Activated T-cell treated with anti-CD3 and anti-CD28 coated beads, Interleukin-2, amount 50 U/mL, for 72 hours (primary cell): ENCODE data around the gene CTNS. TPM values are rescaled to one million over a fixed set of nuclear protein-coding genes. Genes with fewer than 3 reads are reported as not detected.

ENCODE experiments used
- ATAC-seq, 2 donors: fragments of 150-1000 bp; cut with Tn5 transposase; replicated peaks in 1 of 2; 2 replicates each; pipeline ENCODE4 v1.10.0; 2021; ENCODE audit warnings: moderate library complexity in 2 of 2, mild to moderate bottlenecking in 1 of 2
- DNase-seq, 2 donors: peaks; one replicate each; pipeline ENCODE4 v3.0.0; 2021 to 2022; ENCODE audit warnings: mixed read lengths in 1 of 2
- H3K27ac Mint-ChIP-seq: one replicate; pipeline ENCODE4 v1.8.0; 2022; ENCODE audit warnings: mild to moderate bottlenecking, moderate library complexity, mixed read lengths
- H3K27me3 Mint-ChIP-seq: one replicate; pipeline ENCODE4 v1.8.0; 2022; ENCODE audit warnings: low read depth, mixed read lengths
- H3K36me3 Mint-ChIP-seq, 2 donors: one replicate each; pipeline ENCODE4 v1.8.0; 2022; ENCODE audit warnings: mixed read lengths in 2 of 2, mild to moderate bottlenecking in 1 of 2; ENCODE audit not compliant: insufficient read depth in 2 of 2
- H3K4me1 Mint-ChIP-seq: one replicate; pipeline ENCODE4 v1.8.0; 2022; ENCODE audit warnings: low read depth, mixed read lengths
- H3K4me3 Mint-ChIP-seq, 2 donors: one replicate each; pipeline ENCODE4 v1.8.0; 2022; ENCODE audit warnings: mild to moderate bottlenecking in 2 of 2, mixed read lengths in 2 of 2, moderate library complexity in 2 of 2
- H3K9me3 Mint-ChIP-seq, 2 donors: one replicate each; pipeline ENCODE4 v1.8.0; 2022; ENCODE audit warnings: mixed read lengths in 2 of 2
- total RNA-seq, 2 donors: library from RNA; stranded (reverse); gene quantifications; one replicate each; pipeline ENCODE4 v1.2.3, GENCODE V29; 2022

CTNS gene
- total RNA-seq, 2 donors from 2014 or later: 10.5 to 12.1 TPM

DNA sequence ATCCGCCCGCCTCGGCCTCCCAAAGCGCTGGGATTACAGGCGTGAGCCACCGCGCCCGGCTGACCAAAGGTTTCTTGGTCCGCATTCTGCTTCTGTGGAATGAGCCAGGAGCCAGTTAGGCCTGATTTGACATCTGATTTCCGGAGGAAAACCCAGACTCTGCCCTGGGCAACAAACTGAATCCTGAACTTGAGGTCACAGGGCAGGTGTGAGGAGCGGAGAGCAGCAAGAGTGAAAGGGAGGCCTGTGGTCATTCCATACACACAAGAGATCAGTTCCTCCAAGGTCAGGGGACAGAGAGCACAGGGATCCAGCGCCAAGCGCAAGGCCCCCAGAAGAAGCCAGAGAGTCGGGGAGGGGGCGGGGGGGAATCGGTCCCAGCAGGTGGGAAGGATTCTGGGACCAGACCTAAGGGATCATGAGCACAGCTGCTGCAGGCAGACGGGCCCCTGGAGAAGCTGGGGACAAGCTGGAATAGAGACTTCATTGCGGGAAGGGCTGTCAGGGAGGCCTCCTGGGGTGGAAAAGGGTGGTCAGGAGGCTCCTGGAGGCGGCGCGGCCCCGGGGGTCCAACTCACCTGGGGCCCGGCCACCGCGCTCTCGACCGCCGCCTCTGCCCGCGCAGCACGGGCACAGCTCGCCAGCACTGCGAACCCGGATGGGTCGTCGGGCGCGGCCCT is 946 bp upstream of the CTNS start:
- H3K27ac Mint-ChIP-seq: peak overlapping the region; percentile 46
- no peaks in the 10 kb centered on the region for H3K9me3 Mint-ChIP-seq
- H3K4me3 Mint-ChIP-seq: peak overlapping the region; percentile 95 to 98
- ATAC-seq (no peak), DNase-seq (no peak)
- H3K36me3 Mint-ChIP-seq: no peaks in the 10 kb centered on the region
- H3K27me3 Mint-ChIP-seq: no peaks in the 10 kb centered on the region
- peaks cover 44% of the 10 kb centered on the region for H3K4me1 Mint-ChIP-seq

DNA sequence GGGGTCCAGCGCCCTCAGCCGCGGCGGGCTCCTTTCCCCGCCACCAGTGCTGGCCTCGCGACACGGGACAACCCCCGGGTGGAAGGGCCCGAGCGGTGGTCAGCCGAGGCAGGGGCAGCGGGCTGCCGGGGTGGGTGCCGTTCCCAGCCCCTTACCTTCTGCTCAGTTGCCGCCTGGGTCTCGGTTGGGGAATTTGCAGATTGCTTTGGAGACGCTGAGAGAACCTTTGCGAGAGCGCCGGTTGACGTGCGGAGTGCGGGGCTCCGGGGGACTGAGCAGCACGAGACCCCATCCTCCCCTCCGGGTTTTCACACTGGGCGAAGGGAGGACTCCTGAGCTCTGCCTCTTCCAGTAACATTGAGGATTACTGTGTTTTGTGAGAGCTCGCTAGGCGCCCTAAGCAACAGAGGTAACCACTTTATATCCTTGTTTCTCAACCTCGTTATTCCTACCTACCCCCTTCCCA is 381 bp downstream of the CTNS start:
- peaks cover 56% of the 10 kb centered on the region for H3K4me1 Mint-ChIP-seq
- peak overlapping the region; percentile 91 for H3K27ac Mint-ChIP-seq
- H3K9me3 Mint-ChIP-seq: no peaks in the 10 kb centered on the region
- DNase-seq (no peak), ATAC-seq (no peak)
- H3K27me3 Mint-ChIP-seq: no peaks in the 10 kb centered on the region
- peaks cover 0 to 2% of the 10 kb centered on the region in 2 donors for H3K36me3 Mint-ChIP-seq
- peak overlapping the region; percentile 95 to 98 for H3K4me3 Mint-ChIP-seq

DNA sequence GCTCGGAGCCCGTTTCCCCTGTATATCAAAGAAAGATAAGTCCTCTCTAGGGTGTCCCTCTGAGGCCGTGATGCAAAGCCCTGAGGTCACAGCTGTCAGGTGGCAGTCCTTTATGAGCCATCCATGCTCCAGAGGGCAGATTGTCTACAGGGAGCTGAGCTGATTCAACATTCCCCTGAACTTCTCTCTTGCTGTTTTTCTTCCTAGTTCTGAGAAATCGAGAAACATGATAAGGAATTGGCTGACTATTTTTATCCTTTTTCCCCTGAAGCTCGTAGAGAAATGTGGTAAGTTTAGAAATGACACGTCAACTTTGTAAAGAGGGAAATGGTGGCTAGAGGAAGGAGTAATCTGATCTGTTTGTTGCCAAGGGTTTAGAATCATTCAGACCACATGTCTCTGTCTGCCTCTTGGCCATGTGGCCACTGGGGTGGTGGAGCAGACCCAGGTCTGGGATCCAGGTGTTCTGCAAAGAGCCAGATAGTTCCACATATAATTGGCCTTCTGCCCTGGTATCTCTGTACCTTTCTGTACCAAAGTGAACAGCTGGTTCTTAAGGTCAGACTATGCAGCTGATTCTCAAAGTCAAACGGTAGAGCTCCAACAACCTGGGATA is 3.5 kb downstream of the CTNS start:
- peak overlapping the region; percentile 57 to 61 for H3K4me3 Mint-ChIP-seq
- H3K36me3 Mint-ChIP-seq: peaks cover under 1 to 2% of the 10 kb centered on the region in 2 donors
- ATAC-seq (peak; percentile 34 to 35), DNase-seq (peak; percentile 38 to 54)
- peaks cover 67% of the 10 kb centered on the region for H3K4me1 Mint-ChIP-seq
- H3K9me3 Mint-ChIP-seq: no peaks in the 10 kb centered on the region
- H3K27me3 Mint-ChIP-seq: no peaks in the 10 kb centered on the region
- H3K27ac Mint-ChIP-seq: peak overlapping the region; percentile 82

DNA sequence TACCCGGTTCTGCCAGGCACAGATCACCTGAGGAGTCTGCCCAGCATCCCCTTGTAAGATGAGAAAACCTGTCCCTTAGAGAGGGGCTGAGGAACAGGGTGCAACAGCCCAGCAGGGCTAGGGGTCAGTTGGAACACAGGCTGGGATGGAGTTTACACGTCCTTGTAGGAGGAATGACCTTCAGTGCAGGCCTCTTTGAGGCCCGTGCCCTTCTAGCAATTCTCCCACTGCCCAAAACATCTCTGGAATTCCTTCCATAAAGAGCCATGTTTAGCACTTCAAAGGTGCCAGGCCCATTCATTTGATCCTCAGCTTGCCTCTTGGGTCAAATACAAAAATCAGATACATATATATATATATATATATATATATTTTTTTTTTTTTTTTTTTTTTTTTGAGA is 4.5 kb downstream of the CTNS start:
- Mint-ChIP-seq H3K36me3 (peaks cover 2% of the 10 kb centered on the region in 2 donors), H3K9me3 (no peaks in the 10 kb centered on the region)

DNA sequence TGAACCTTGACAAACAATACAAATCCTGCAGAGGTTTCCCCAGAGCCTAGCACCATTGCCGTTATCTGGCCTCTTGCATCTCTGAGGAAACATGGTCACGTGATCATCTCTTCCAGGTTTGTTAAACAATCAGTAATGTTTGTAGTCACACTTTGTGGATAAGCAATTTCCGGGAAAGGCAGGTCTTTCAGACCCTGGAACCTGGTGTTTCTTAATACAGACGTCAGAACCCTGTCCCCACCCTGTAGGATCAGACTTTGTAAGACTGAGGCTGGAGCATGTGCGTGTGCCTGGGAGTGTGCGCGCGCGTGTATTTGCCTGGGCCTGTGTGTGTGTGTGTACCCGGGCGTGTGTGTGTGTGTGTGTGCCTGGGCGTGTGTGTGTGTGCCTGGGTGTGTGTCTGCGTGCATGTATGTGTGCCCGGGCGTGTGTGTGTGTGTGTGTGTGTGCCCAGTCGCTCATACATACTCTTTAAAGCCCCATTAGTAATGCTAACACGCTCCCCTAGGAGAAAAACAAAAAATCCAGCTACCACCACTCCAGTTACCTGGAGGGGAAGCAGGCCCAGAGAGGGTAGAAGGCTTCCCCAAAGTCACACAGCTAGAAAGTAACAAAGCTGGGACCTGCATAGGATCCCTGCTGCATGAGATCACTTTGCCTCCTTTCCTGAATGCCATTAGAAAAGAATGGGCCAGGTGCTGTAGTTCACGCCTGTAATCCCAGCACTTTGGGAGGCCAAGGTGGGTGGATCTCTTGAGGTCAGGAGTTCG is 5.3 kb downstream of the CTNS start:
- DNase-seq (no peak), ATAC-seq (no peak)
- Mint-ChIP-seq H3K4me1 (peaks cover 66% of the 10 kb centered on the region), H3K27ac (peak overlapping the region; percentile 52), H3K9me3 (no peaks in the 10 kb centered on the region), H3K4me3 (no peak overlapping the region), H3K27me3 (no peaks in the 10 kb centered on the region), H3K36me3 (peaks cover 2% of the 10 kb centered on the region in 2 donors)

More for the DNA sequence above, 4.5 kb downstream of the CTNS start:
- Mint-ChIP-seq H3K4me1 (peaks cover 66% of the 10 kb centered on the region), H3K27me3 (no peaks in the 10 kb centered on the region), H3K4me3 (no peak overlapping the region), H3K27ac (peak overlapping the region; percentile 82)
- ATAC-seq: no peak
- no peak for DNase-seq

DNA sequence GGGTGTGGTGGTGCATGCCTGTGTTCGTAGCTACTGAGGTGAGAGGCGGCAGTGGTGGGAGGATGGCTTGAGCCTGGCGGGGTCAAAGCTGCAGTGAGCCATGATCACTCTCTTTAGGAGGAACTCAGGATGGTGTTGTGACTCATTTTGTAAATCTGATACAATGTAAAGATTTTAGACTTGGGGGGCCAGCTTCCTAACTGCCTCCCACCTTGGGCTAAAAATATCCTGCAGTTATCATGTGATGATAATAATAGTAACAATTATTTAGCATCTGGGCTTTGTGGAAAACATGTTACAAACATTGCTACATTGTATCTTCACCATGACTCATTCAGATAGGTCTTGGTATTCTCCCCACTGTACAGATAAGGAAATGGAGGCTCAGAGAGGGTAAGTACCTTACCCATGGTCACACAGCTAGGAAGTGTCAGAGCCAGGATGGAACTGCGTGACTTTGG is 7.4 kb downstream of the CTNS start:
- ATAC-seq (peak; percentile 29 to 33), DNase-seq (peak in 1 of 2 donors; percentile 16)
- no peaks in the 10 kb centered on the region for H3K9me3 Mint-ChIP-seq
- no peak overlapping the region for H3K27ac Mint-ChIP-seq
- H3K4me3 Mint-ChIP-seq: no peak overlapping the region
- H3K36me3 Mint-ChIP-seq: peaks cover 2% of the 10 kb centered on the region in 2 donors
- peaks cover 48% of the 10 kb centered on the region for H3K4me1 Mint-ChIP-seq
- no peaks in the 10 kb centered on the region for H3K27me3 Mint-ChIP-seq

GRCh38 chr17:3645310-3645709 is 8.8 kb downstream of the CTNS start:
- H3K4me1 Mint-ChIP-seq: peaks cover 40% of the 10 kb centered on the region

DNA sequence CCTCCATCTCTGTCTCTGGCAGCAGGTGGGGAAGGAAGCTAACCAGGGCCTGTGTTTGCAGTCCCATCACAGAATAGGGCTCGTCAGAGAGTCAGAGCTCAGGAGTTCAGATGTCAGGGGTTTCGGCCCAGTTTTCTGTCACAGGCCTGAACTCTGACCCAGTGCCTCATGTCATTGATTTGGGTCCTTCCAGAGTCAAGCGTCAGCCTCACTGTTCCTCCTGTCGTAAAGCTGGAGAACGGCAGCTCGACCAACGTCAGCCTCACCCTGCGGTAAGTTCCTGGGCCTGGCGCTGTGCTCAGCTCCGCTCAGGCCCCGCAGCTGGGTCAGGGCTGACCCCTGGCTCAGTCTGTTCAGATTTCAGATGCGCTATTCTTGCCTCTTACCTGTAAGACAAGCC is 10.7 kb downstream of the CTNS start:
- peaks cover 0 to 5% of the 10 kb centered on the region in 2 donors for H3K36me3 Mint-ChIP-seq
- no peaks in the 10 kb centered on the region for H3K9me3 Mint-ChIP-seq
- no peak for ATAC-seq
- no peak overlapping the region for H3K4me3 Mint-ChIP-seq
- no peak for DNase-seq
- no peak overlapping the region for H3K27ac Mint-ChIP-seq
- peaks cover 23% of the 10 kb centered on the region for H3K4me1 Mint-ChIP-seq
- no peaks in the 10 kb centered on the region for H3K27me3 Mint-ChIP-seq

More at GRCh38 chr17:3645310-3645709, 8.8 kb downstream of the CTNS start:
- peaks cover 2 to 5% of the 10 kb centered on the region in 2 donors for H3K36me3 Mint-ChIP-seq
- ATAC-seq (no peak), DNase-seq (no peak)
- H3K4me3 Mint-ChIP-seq: no peak overlapping the region
- H3K9me3 Mint-ChIP-seq: no peaks in the 10 kb centered on the region
- H3K27me3 Mint-ChIP-seq: no peaks in the 10 kb centered on the region
- H3K27ac Mint-ChIP-seq: no peak overlapping the region

GRCh38 chr17:3647769-3648555 is 11.4 kb downstream of the CTNS start:
- H3K9me3 Mint-ChIP-seq: no peaks in the 10 kb centered on the region
- peaks cover 0 to 5% of the 10 kb centered on the region in 2 donors for H3K36me3 Mint-ChIP-seq
- peaks cover 20% of the 10 kb centered on the region for H3K4me1 Mint-ChIP-seq
- H3K27me3 Mint-ChIP-seq: no peaks in the 10 kb centered on the region
- no peak overlapping the region for H3K4me3 Mint-ChIP-seq
- no peak overlapping the region for H3K27ac Mint-ChIP-seq
- peak; percentile 48 to 62 for DNase-seq
- ATAC-seq: peak; percentile 70 to 79

DNA sequence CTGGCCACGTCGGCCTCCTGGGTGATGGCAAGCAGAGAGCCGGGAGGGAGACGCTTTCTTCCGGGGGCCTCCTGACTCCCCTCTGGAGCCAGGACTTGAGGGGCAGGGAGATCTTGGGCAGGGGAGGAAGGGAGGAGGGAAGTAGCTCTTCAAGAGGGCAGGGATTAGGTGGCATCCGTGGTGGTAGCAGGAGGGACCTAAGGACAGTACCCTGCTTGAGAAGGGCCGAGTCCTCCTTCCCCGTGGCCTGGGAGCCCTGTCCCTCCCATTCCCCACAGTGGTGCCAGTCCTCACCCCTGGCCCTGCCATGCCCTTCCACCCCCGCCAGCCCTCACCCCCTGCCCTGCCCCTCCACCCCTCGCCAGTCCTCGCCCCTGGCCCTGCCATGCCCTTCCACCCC is 19.2 kb downstream of the CTNS start:
- no peak overlapping the region for H3K4me3 Mint-ChIP-seq
- H3K27ac Mint-ChIP-seq: no peak overlapping the region
- H3K9me3 Mint-ChIP-seq: no peaks in the 10 kb centered on the region
- H3K36me3 Mint-ChIP-seq: no peaks in the 10 kb centered on the region
- DNase-seq: no peak
- no peaks in the 10 kb centered on the region for H3K27me3 Mint-ChIP-seq
- no peaks in the 10 kb centered on the region for H3K4me1 Mint-ChIP-seq
- ATAC-seq: no peak

- Mint-ChIP-seq H3K4me3 (no peak overlapping the region), H3K4me1 (no peaks in the 10 kb centered on the region), H3K9me3 (no peaks in the 10 kb centered on the region), H3K27me3 (no peaks in the 10 kb centered on the region), H3K27ac (no peak overlapping the region), H3K36me3 (no peaks in the 10 kb centered on the region)
- DNase-seq (no peak), ATAC-seq (no peak)
Observed at GRCh38 chr17:3656353-3656752, 19.8 kb downstream of the CTNS start.

DNA sequence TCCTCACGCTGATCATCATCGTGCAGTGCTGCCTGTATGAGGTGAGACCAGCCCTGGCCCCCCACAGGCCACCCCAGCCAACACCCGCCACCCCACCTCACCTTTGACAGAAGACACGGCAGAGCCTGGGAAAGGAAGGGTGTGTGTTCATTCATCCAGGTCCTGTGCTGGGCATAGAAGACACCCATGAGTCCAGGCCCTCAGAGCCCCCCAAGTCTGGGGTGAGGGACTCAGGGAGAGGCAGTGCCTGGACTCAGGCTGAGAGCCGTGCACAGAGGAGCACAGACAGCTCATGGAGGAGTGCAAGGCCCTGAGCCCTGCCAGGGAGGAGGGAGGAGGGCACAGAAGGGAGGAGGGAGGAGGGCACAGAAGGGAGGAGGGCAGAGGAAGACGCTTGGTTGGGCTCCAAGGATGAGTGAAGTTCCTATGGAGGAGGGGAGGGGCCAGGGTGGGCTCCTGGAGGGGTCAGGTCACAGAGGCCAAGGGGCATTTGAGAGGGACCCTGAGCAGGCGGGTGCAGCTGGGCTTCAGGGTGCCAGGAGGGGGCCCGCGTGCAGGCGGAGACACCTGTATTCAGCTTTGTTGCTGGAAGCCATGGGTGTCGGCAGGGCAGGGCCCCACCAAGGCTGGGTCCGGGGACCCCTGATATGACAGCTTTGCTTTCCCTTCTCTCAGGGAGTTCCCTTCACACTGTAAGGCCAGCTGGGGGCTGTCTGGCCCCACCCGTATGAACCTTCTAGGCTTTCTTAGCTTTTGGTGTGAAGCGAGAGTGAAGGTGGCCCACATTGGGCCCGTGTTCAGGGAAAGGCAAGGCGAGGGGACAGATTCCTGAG is 20.4 kb downstream of the CTNS start:
- ATAC-seq: no peak
- Mint-ChIP-seq H3K4me3 (no peak overlapping the region), H3K36me3 (no peaks in the 10 kb centered on the region), H3K27me3 (no peaks in the 10 kb centered on the region), H3K9me3 (no peaks in the 10 kb centered on the region), H3K27ac (no peak overlapping the region), H3K4me1 (no peaks in the 10 kb centered on the region)
- DNase-seq: no peak
